ENCODE measurements around the gene BMPR1A.

DNA sequence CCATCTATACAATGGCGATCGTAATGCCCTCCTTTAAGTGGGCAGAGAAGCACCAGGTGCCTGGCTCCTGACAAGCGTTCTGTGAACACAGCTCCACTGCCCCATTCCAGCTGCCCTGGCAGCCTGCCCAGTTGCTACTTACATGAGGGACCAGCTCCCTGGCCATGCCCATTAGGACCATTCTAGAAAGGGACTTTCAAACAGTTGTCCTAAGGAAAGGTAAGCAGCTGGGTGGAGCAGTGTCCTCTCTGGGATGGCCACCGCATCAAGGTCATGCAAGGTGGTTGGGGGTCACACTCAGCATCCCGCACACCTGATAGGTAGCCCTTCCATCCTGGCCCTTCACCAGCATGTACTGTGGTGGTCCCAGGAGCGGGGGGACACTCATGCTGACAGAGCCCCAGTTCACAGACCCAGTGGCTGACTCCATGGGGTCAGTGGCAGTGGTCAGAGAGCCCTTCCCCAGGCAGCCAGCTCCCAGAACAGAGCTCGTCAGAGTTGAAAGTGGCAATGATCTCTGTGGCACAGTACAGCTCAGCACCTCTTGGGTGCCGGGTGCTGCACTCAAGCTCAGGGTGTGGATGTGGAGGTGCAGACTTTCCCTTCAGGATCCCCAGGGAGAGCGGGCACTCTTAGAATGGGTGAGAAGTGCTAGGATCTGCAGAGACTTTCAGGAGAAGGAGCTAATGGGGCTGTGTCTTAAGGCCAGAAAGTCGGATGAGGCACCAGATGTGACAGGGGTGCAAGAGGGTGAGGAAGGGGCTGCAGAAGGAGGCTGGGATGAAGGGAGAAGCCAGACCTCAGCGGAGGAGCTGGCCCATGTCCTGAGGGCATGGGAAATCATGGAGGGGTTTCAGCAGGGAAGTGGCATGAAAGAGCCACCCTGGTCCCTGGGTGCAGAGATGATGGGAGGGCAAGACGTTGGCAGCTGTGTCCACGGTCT is 190.1 kb downstream of the BMPR1A start:
- TF ChIP-seq EZH2phosphoT487 (IDR thresholded peaks at IDR 0.05; ENCODE audit: insufficient read depth, low read depth) = no peak
- no peak for TF ChIP-seq EZH2 (IDR thresholded peaks at IDR 0.05; ENCODE audit: insufficient read depth, poor library complexity, severe bottlenecking)

All from GM23248 (cell line).